Left cardiac atrium (tissue), 4 donors: Measurements from ENCODE around the gene SKAP2. TPM values are rescaled to one million over a fixed set of nuclear protein-coding genes. Genes with fewer than 3 reads are reported as not detected.
"Not testable (repeated sequence)": the region's sequence is repeated elsewhere in the genome, so short reads cannot be mapped to it uniquely, and the experiment has no call there.

Experiments used
- ATAC-seq, 2 donors: fragments of 200-7000 bp; cut with Tn5 transposase; one replicate each; pipeline ENCODE4 v1.9.1; 2020; ENCODE audit warnings: mild to moderate bottlenecking in 2 of 2, moderate library complexity in 2 of 2
- DNase-seq: peaks from one replicate; pipeline ENCODE4 v3.0.0-alpha.2; 2020
- intact Hi-C, 2 donors: fragments of 100-400 bp; cut with DNase I; formaldehyde crosslinking; loops; one replicate each; pipeline versions ENCODE4 v1.14.1 to v1.15.1; 2022 to 2023
- total RNA-seq, 2 donors: library from RNA; stranded (reverse); fragmentation: NEBNext Ultra II Directional; extraction: Animal tissue kit (Norgen Biotek cat#: 25700); gene quantifications; one replicate each; pipeline ENCODE4 v1.2.1, GENCODE V29; 2021
- donor health status: DM: no; HTN: yes; CAD: no.
- donor health status: DM: no; HTN: yes; CAD: no; lungs with severe emphysema.
- donor health status: DM: yes; HTN: yes; CAD: no.
- donor health status: Dilated cardiomyopathy.

The SKAP2 gene
- total RNA-seq, 2 donors from 2014 or later = 9.2 to 21.4 TPM

GRCh38 chr7:26858241-26858715 lies 6.1 kb downstream of the SKAP2 start:
- no peak for DNase-seq
- intact Hi-C loops = no loop called here
- ATAC-seq = no peak

GRCh38 chr7:26857506-26858240 lies 6.7 kb downstream of the SKAP2 start:
- intact Hi-C loops = no loop called here
- peak in 1 of 2 donors; percentile 34 for ATAC-seq
- DNase-seq = no peak

DNA sequence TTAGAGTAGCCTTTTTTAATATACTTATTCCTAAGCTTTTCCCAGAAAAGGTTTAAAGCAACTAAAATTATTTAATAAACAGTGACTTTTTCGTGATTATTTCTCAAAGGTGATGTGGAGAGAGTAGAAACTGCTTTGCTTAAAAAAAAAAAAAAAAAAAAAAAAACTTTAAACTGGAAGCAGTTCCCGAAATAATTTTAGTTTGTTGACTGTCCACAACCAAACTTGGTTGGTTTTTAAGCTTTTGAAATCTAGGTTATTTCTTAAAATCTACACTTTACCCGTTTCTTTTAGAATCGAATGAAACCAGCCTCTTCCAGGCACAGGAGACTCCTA lies 7.3 kb downstream of the SKAP2 start:
- DNase-seq = no peak
- no peak for ATAC-seq
- intact Hi-C loops = no loop called here

GRCh38 chr7:26856176-26856985 lies 8.0 kb downstream of the SKAP2 start:
- intact Hi-C loops = no loop called here
- ATAC-seq (no peak), DNase-seq (no peak)

DNA sequence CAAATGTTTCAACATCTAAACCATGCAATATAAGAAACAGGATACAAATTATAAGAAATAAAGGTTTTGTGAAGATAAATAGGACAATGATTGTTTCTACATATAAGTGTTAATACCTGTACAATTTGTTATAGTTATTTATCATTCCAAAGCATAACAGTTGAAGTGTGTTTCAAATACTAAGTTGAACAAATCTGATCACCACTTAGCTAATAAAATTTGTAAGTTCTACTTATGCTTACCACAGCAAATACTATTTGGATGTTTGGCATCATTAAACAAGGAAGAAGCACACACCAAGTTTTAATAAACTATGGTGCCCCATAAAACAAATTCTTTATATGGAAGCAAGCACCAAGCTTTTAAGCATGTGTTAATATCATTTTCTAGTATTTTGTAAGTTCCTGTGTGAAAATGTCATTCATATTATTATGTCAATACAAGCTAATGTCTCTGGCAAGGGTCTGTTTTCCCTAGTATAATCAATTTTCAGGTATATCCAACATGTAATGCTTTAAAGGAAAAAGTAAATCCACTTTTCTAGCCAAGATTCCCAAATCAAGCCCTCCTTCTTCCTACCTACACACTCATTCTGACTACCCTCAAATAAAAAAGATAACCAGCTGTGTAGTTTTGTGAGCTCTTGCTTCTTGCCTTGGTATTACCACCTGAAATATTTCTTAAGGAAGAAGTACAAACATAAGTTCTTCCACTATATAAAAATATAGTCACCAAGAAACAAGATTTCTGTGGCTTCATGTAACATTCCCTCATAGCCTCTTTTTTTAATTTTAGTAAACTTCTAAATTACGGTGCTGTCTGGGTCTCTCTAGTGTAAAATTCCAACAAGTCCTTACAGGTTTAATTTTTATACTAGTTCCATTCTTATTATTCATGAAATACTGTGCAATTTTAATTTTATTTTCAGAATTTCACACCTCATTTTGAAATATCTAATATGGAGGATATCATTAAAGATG lies 9.2 kb downstream of the SKAP2 start:
- intact Hi-C loops = loop anchor here in 1 of 2 donors (2.0 kb wide), 1 partner anchor 306 kb away; no protein-coding TSS in a partner anchor
- no peak for DNase-seq
- no peak for ATAC-seq

DNA sequence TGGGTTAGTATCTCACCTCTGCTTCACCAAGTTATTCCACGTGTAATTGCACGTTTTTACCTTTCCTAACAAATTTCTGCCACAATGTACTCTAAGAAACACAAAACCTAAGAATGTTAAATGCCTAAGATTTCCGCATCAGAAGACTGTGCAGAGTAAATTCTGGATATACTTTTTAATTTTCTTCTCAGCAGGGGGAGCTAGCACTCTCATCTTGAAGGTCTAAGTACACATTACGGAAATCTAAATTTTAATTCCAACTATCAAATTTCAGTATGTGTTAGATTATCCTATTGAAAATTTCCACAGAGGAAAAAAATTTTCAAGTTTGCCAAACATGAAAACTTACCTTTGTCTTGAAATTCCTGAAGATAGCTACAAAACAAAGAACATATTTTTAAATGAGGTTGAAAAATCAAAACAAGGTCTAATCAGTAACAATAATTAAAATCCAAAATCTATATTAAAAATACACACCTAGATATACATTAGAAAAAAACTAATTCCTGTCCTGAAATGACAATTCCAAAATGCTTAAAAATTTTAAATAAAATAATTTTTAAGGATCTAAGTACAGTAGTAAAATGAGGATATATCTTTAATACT lies 10.5 kb downstream of the SKAP2 start:
- intact Hi-C loops = loop anchor here in 1 of 2 donors (2.0 kb wide), 1 partner anchor 307 kb away; no protein-coding TSS in a partner anchor
- DNase-seq (no peak), ATAC-seq (peak in 1 of 2 donors; percentile 38)

GRCh38 chr7:26850193-26850651 lies 14.2 kb downstream of the SKAP2 start:
- intact Hi-C loops = no loop called here

GRCh38 chr7:26843705-26844104 lies 20.7 kb downstream of the SKAP2 start:
- intact Hi-C loops = no loop called here
- ATAC-seq (no peak), DNase-seq (no peak)

More at GRCh38 chr7:26850193-26850651, 14.2 kb downstream of the SKAP2 start:
- no peak for ATAC-seq
- no peak for DNase-seq

- intact Hi-C loops = no loop called here
- DNase-seq (no peak), ATAC-seq (no peak)
Measured at GRCh38 chr7:26842897-26843296, 21.5 kb downstream of the SKAP2 start.

- intact Hi-C loops = no loop called here
- ATAC-seq (no peak), DNase-seq (no peak)
Measured at GRCh38 chr7:26841003-26841739, 23.2 kb downstream of the SKAP2 start.

DNA sequence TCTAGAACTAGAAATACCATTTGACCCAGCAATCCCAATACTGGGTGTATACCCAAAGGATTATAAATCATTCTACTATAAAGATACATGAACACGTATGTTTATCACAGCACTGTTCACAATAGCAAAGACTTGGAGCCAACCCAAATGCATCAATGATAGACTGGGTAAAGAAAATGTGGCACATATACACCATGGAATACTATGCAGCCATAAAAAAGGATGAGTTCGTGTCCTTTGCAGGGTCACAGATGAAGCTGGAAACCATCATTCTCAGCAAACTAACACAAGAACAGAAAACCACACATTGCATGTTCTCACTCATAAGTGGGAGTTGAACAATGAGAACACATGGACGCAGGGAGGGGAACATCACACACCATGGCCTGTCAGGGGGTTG lies 27.6 kb downstream of the SKAP2 start:
- intact Hi-C loops, ATAC-seq, DNase-seq: not testable (repeated sequence)

DNA sequence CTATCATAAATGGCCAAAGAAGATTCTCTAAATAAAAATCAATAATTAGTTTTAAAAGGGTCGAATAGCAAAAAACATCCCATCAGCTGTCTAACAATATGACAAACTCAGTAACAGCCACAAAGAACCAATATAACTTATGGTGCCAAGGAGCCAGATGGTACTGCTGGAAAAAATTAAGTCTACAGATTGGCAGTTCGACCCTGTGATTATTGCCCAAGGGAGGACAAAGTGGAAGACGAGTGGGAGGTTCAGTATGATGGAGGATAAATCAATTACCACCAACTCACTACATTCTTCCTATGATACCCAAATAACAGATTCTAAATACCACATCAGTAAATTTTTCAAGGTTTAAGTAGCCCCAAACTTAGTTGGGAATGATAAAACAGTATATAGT lies 49.0 kb downstream of the SKAP2 start:
- intact Hi-C loops = no loop called here
- DNase-seq (no peak), ATAC-seq (no peak)

DNA sequence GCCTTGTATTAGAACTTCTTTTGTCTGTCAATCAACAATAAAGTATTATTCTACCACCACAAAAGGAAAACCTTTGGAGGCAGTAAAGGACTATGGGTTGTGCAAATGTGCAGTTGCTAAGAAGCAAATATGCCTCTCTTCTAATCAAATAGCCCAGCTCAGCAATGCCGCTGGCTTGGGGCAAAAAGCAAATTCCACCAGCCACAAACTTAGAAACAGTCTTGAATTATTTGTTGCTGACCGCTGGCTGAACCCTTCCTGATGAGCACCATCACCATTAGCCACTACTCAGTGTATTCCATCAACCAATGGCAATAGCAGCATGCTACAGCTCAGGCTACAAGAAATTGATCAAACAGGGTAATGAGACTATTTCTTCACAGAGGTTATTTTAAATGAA lies 51.0 kb downstream of the SKAP2 start:
- DNase-seq (no peak), ATAC-seq (no peak)
- intact Hi-C loops = no loop called here

- intact Hi-C loops = no loop called here
- ATAC-seq (no peak), DNase-seq (no peak)
Measured at GRCh38 chr7:26794541-26794940, 69.8 kb downstream of the SKAP2 start.

DNA sequence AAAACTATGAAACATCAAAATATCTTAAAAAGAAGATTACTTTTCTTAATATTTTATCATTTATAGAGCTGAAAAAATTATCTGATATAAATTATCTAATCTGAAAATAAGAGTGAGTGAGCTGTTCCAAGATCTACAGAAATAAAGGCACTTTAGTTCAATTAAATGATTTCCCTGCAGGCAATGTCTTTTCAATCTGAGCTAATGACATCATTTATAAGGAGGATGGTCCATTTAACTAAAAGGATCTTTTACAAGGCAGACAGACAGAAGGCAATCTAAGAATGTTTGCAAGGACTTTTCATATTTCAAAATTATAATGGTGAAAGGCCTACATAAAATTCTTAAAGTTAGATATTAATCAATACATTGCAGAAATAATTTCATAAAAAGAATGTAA lies 71.8 kb downstream of the SKAP2 start:
- ATAC-seq (no peak), DNase-seq (no peak)
- intact Hi-C loops = no loop called here

- DNase-seq (no peak), ATAC-seq (no peak)
- intact Hi-C loops = no loop called here
Measured at GRCh38 chr7:26792006-26792405, 72.4 kb downstream of the SKAP2 start.

- DNase-seq = no peak
- intact Hi-C loops = no loop called here
- no peak for ATAC-seq
Measured at GRCh38 chr7:26789481-26790184, 74.8 kb downstream of the SKAP2 start.

GRCh38 chr7:26787701-26788100 lies 76.7 kb downstream of the SKAP2 start:
- intact Hi-C loops = no loop called here

More at GRCh38 chr7:26787701-26788100, 76.7 kb downstream of the SKAP2 start:
- DNase-seq = no peak
- ATAC-seq = no peak
